Activated CD4-positive, alpha-beta T cell treated with anti-CD3 and anti-CD28 coated beads for 24 hours (primary cell): ENCODE results near the gene SCNN1A.

Experiments
- DNase-seq, 2 donors: peaks; one replicate each; pipeline ENCODE4 v3.0.0-alpha.2; 2020; ENCODE audit warnings: low read depth in 2 of 2

Gene SCNN1A

DNA sequence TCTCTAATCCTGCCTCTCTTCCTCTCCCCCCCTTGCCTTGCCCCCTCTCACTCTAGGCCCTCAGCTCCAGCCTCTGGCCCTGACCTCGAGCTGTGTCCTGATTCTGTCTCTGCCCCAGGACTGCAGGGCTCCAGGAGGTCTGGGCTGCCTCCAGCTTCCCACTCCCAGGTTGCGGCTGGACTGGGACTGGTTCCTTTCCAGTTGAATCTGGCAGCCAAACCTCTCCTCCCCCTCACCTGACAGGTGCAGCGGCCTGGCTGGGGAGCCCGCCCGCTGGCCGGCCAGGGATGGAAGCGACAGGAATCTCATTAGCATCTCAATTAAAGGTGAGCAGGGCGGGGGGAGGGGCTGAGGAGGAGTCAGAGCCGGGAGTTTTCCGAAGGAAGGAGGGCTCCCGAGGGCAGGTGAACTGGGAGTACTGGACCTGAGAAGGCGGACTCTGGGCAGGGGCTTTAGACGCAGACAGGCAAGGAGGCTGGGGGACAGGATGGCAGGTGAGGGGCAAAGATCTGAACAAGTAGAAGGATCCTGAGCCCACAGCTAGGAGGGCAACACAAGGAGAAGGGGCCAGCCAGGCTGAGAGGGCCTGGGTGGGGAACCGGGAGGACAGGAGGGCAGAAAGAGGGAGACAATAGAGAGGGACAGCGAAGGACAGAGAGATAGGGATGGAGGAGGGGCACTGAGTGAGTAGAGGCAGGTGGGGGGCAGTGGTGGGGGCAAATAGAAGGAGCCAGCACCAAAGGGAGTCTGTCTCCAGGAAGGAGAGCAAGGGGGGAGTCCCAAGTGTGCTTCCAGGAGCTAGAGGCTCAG lies at the start of gene SCNN1A:
Gene SCNN1A, minus strand, starts transcription at position 295 of the 810 bp plus-strand sequence. CDS start 780 bp downstream, outside the sequence.
- no peak for DNase-seq

DNA sequence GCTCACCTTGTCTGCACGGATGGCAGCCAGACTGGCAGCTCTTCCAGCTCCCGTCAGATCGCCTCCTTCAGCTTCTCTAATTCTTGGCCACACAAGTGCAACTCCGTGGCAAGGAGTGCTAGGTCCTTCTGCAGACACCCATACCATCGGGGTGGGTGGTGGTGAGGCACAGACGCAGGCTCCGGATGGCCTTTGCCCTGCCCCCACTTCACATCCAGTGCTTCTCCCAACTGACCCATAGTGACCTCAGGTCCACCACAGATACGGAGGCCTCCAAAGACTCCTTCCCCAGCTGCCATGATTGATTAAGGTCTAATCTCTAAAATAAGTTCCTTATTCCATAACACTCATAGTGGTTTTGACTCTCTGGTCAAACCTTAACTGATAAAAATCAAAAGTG lies 49.5 kb upstream of the SCNN1A start:
- DNase-seq = no peak

- DNase-seq = no peak
Observed at GRCh38 chr12:6424008-6424347, 48.6 kb upstream of the SCNN1A start.

DNA sequence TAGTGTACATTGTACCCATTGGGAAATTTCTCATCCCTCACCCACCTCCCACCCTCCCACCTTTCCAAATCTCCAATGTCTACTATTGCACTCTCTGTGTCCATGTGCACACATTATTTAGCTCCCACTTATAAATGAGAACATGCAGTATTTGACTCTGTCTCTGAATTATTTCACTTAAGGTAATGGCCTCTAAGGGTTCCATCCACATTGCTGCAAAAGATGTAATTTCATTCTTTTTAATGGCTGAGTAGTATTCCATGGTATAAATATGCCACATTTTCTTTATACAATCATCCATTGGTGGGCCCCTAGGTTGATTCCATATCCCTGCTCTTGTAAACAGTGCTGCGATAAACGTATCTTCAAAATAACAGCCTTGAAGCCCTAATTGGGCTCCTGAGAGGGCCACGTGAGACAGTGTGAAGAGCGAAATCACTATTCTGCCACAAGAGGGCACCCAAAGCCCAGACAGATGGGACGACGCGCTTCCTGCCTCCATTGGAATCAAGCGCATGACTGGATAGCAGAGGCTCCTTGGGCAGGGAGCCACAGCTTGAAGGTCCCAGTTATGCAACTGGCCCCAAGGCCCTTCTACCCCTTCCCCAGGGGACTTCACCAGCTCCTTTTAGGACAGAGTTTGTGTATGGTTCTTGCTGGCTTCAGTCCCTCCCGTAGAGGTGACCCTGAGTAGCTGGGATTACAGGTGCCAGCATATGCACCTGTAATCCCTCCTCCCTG lies 48.1 kb upstream of the SCNN1A start:
- peak; percentile 50 to 60 for DNase-seq

GRCh38 chr12:6420364-6420763 lies 45.0 kb upstream of the SCNN1A start:
- no peak for DNase-seq

- DNase-seq = no peak
Observed at GRCh38 chr12:6418796-6419195, 43.4 kb upstream of the SCNN1A start.

DNA sequence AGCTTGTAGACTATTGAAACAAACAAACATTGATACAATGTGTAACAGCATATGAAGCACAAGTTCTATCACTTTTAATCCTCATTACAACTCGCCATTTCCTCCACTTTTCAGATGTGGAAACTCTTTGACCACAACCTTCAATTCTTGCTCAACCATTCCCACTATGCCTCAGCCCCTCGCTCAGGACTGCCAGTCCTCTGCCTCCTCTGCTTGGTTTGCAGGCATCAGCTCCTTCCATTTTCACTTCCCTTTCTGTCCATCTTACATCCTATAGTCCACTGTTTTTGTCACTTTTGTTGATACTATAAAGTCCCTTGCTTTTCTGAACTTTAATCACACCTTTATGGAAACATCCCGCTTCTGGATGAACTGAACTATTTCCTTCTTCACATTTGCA lies 41.2 kb upstream of the SCNN1A start:
- no peak for DNase-seq

DNA sequence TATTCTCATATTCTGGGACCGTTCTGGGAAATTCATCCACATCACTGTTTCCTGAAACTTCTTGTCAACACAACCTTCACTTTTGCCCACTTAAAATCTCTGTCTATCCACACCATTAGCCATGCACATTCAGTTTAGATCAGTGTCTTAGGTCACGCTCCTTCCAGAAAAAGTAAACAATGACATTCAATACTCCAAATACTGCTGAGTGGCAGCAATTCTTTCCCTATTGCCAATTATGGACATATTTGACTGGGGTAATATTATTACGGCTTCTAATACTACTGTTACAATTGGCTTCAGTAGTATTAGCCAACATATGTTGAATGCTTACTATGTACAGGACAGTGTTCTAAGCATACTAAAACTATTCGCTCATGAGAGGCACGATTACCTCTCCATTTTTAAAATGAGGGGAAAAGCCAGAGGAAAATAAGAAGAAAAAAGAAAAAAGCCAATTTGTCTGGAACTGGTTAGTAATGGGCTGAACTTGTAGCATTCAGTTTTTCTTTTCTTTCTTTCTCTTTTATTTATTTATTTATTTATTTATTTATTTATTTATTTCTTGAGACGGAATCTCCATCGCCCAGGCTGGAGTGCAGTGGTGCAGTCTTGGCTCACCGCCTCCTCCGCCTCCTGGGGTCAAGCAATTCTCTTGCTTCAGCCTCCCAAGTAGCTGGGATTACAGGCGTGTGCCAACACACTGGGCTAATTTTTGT lies 32.0 kb upstream of the SCNN1A start:
- no peak for DNase-seq

DNA sequence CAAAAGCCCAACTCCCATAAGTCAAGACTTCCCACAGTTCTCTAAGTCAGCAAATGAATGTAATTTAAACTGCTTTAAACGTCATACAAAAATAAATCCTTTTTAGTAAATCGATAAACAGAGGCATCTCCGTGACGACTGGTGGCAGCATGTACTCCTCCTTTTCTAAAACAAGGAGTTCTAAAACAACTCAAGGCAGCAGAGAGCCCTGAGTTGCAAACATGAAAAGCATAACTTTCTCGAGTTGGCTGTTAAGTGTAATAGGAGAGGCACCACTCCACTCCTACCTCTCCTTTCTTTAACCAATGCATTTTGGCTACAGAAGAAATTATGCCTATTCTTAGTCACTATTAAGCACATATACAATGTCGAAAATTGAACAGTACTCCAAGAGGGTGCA lies 30.6 kb upstream of the SCNN1A start:
- DNase-seq = no peak

DNA sequence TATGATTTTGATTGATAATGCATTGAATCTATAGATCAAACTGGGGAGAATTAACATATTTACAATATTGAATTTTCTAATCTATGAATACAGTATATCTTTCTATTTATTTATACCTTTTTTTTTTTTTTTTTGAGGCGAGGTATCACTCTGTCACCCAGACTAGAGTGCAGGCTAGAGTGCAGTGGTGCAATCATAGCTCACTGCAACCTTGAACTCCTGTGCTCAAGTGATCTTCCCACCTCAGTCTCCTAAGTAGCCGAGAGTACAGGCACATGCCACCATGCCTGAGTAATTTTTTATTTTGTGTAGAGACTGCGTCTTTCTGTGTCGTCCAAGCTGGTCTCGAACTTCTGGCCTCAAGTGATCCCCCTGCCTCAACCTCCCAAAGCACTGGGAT lies 29.0 kb upstream of the SCNN1A start:
- DNase-seq = no peak

- DNase-seq = no peak
Observed at GRCh38 chr12:6399884-6400644, 24.7 kb upstream of the SCNN1A start.

GRCh38 chr12:6396031-6396430 lies 20.7 kb upstream of the SCNN1A start:
- DNase-seq = no peak

GRCh38 chr12:6394398-6394797 lies 19.0 kb upstream of the SCNN1A start:
- DNase-seq = no peak

DNA sequence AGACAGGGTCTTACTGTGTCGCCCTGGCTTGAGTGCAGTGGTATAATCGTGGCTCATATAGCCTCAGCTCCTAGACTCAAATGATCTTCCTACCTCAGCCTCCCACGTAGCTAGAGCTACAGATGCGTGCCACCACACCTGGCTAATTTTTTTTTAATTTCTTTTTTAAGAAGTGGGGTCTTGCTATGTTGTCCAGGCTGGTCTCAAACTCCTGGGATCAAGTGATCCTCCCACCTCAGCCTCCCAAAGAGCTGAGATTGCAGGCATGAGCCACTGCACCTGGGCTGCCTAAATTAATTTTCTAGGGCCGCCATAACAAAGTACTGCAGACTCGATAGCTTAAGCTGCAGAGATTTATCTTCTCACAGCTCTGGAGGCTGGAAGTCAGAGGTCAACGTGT lies 17.7 kb upstream of the SCNN1A start:
- DNase-seq = no peak

GRCh38 chr12:6392504-6392903 lies 17.1 kb upstream of the SCNN1A start:
- no peak for DNase-seq

- no peak for DNase-seq
Observed at GRCh38 chr12:6391013-6391412, 15.7 kb upstream of the SCNN1A start.

- DNase-seq = no peak
Observed at GRCh38 chr12:6390084-6390799, 14.9 kb upstream of the SCNN1A start.

GRCh38 chr12:6387541-6387940 lies 12.2 kb upstream of the SCNN1A start:
- no peak for DNase-seq

DNA sequence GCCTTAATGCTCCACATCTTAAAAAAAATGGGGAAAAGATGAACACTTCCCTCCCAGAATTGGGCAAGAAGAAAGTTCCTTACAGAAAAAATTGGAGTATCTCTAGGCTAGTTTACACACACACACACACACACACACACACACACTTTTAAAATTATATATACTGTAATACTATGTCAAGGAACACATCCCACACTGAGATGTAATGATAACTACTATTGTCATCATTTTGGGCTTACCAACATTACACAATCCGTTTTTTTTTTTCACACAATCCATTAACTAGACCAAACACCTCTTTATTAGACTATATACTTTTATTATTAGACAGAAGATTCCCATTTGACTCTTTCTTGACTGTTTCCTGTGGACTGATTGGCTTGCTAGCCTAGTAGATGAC lies 11.1 kb upstream of the SCNN1A start:
- DNase-seq = no peak

GRCh38 chr12:6386038-6386437 lies 10.7 kb upstream of the SCNN1A start:
- DNase-seq = no peak
